HG03469 (cell line): ENCODE data around the gene SLC11A2.
"Not testable (repeated sequence)": the region's sequence is repeated elsewhere in the genome, so short reads cannot be mapped to it uniquely, and the experiment has no call there.

Experiments used
- ATAC-seq: cut with Tn5 transposase; IDR thresholded peaks from one replicate; pipeline ENCODE4 v1.9.1; 2021; ENCODE audit warnings: mild to moderate bottlenecking, moderate library complexity, moderate number of reproducible peaks; ENCODE audit not compliant: unreplicated experiment

The SLC11A2 gene

GRCh38 chr12:50991291-50991690 lies 34.9 kb downstream of the SLC11A2 start:
- no peak for ATAC-seq

DNA sequence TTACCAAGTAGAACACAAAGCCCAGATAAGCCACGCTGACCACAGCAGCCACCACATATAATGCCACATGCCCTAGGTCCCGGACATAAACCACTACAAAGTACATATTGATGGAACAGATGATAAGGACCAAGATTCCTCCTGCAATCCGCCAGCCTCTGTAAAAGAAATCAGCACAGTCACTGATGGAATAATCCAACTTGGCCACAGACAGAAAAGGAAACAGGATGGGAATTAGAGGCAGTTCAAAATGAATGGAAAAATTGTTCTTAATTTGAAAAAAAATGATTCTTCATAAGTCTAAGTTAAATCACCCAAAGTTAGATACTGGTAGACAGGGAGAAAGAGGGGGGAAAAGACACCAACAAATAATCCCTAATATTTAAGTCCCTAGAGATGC lies 35.4 kb downstream of the SLC11A2 start:
- ATAC-seq, result no peak

DNA sequence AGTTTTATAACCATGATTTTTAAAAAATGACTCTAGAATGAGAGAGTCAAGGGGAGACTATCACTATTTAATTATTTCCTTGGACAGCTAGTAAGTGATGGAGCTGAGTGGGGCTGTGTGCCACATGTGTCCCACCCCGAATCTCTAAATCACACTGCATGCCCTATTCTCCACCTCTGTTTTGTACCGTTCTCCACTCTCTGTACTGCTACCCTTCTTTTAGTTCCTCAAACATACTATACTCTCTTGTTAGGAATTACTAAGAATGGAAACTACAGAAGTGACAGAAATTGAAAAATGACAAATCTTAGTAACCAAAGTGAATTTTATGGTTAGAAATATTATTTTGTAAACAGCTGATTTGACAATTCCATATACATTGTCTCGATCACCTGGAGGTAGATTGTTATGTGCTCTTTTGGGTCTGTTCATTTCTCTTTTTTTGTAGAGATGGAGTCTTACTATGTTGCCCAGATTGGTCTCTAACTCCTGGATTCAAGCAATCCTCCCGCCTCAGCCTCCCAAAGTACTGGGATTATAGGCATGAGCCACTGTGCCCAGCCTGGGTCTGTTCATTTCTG lies 35.9 kb downstream of the SLC11A2 start:
- ATAC-seq, result no peak

DNA sequence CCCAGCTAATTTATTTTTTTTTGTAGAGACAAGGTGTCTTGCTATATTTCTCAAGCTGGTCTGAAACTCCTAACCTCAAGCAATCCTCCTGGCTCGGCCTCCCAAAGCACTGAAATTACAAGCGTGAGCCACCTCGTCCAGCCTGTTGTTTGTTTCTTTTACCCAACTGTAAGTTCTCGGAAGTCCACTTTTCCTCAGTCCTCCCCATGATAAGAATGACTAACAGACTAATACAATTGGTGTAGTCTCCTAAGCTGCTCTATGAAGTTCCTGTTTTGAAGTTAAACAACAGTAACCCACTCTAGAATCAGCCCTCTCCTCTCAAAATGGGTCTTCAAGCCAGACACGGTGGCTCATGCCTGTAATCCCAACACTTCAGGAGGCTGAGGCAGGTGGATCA lies 37.3 kb downstream of the SLC11A2 start:
- ATAC-seq, result no peak

DNA sequence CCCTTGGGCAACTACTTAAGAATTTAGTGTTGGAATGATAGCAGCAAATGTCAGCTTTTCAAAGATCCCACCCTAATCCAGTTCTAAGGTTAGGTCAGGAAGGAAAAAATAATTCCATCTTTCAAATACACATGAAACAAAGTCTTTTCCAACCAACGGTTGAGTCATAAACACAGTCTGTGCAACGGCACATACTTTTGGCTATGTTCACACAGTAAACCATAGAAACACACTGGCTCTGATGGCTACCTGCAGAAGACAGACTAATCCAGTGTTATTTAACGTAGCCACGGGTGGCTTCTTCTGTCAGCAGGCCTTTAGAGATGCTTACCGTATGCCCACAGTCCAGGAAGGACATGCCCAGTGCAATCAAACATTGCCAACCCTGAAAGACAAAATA lies 38.1 kb downstream of the SLC11A2 start:
- no peak for ATAC-seq

- no peak for ATAC-seq
These were observed 39.0 kb downstream of the SLC11A2 start for GRCh38 chr12:50986966-50987737.

- no peak for ATAC-seq
These were observed 40.9 kb downstream of the SLC11A2 start for GRCh38 chr12:50985322-50985721.

- ATAC-seq, result no peak
These were observed 41.4 kb downstream of the SLC11A2 start for GRCh38 chr12:50984586-50985298.

DNA sequence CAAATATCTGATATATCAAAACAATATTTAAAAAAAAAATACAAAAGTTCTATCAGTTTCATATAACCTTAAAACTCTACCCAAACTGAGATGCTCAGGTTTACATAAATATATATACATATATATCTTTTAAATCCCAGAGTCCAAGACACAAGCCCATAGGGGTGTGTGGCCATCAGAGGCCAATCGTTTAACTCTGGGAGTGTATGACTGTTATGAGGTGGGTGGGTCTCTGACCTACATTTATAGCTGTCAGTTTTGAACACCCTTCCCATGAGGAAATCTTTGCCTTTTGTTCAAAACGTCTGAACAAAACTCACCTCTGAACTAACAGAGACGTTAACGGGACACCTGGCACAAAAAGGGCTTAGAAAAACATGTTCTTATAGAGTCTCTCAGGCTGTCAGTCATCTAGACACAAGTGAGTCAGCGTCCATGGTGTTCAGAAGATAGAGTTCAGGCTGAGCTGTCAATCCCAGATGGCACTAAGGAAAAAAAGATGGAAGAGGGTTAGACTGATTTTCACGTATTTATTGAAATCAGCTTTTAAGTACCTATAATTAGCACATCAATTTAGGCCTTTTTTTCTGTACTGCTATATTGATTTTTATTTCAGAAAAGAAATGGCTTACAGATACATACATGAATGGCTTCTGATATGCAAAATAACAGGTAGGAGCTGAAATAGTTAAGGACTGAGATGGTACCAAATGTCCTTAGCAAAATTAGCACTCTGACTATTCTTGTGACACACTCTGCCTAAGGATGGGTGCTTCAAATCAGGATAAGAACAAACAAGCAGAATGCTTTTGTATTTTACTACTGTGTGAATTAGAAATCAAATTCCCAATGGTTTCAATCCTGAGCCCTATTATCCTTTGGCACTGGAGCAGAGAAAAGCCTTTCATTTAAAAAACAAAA lies 44.6 kb downstream of the SLC11A2 start:
- no peak for ATAC-seq

GRCh38 chr12:50980545-50980944 lies 45.6 kb downstream of the SLC11A2 start:
- no peak for ATAC-seq

DNA sequence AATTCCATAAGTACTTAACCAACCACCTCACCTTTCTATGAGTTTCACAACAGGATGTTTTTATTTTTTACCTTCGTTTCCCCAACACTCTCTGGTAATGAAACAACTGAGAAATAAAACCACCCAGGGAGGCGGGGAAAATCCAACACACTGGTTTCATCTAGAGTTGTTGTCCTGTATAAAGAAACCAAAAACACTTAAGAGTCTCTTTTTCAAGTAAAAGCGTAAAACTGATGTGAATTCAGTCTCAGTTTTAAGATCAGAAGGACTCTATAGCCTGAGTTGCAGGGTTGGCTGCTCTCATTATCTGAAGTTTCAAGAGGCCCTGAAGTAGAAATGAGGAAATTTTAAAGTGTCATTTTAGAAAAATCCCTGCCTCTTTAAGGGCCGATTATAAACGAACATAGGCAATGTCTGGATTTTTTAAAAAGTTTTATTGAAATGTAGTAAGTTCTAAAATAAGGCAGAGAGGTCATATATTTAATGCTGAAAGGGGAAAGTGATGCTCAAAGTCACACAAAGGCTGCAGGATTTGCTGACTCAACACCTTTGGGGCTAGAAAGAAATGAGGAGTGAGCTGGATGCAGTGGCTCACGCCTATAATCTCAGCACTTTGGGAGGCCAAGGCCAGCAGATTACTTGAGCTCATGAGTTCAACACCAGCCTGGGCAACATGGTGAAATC lies 46.7 kb downstream of the SLC11A2 start:
- ATAC-seq, result no peak

DNA sequence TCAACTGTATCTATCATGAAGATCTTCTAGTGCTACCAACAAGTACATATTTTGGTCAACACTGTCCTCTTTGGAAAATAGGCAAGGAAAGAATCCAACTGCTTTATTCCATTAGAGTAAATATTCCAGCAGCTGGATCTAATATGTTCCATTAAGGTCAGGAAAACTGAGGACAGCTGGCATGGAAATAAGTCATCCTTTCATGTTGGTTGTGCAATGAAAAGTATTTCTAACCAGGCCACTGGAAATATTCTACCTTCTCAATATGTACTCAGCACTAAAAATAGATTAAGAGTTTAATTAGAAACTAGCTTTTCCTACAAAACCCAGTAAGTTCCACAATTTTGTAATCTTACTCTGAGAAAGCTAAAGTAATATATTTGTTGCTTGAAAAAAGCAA lies 54.2 kb downstream of the SLC11A2 start:
- no peak for ATAC-seq

DNA sequence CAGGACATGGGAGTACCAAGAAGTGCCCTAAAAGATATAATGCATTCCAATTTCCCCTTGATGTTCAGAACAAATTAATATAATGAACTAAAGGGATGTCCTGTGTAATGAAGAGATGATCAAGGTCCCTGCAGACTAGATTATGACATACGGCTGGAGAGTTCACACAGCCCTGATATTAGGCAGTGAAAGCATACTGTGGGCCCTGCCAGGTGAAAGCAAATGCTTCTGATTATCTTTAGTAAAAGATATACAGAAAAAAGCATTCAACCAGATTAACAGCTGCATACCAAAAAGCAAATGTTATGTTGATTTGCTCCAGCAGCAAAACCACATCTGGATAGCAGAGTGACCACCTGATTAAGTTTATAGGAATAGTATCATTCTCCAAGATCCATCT lies 61.8 kb downstream of the SLC11A2 start:
- no peak for ATAC-seq

DNA sequence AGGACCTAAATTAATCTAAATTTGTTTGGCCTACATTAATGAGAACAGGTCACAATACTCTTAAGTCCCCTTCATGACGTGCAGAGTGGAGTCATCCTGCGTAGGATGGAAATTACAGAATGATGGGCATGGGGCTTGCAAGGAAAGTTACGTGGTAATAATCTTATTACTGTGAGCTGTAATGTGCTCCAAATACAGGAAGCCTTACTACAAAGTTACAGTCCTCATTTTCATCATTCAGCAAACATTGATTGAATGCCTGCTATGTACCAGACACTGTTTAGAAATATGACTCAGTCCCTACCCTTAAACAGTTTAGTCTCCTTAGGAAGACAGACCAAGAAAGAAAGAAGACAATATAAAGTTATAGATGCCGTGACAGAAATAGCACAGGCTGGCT lies 64.5 kb downstream of the SLC11A2 start:
- no peak for ATAC-seq

GRCh38 chr12:50960130-50960529 lies 66.1 kb downstream of the SLC11A2 start:
- ATAC-seq, result no peak

- ATAC-seq, result no peak
These were observed 70.5 kb downstream of the SLC11A2 start for GRCh38 chr12:50955697-50956096.

- ATAC-seq, result no peak
These were observed 70.9 kb downstream of the SLC11A2 start for GRCh38 chr12:50955288-50955687.

DNA sequence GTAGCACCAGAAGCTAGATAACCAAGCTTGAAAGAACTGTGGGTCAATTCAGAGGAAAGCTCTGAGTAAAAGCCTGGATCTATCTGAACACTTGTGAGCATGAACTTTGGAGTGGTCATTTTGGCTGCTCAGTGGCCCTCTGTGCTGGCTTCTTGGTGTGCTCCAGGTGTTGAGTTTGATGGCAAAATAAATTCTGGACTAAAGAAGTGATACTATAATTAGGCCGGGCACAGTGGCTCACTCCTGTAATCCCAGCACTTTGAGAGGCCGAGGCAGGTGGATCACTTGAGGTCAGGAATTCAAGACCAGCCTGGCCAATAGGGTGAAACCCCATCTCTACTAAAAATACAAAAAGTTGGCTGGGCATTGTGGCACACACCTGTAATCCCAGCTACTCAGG lies 71.4 kb downstream of the SLC11A2 start:
- ATAC-seq, result not testable (repeated sequence)

GRCh38 chr12:50953047-50953446 lies 73.1 kb downstream of the SLC11A2 start:
- ATAC-seq, result no peak

GRCh38 chr12:50952510-50952909 lies 73.7 kb downstream of the SLC11A2 start, which contains the start of gene HIGD1C:
Gene HIGD1C (plus strand): TSS chr12:50952544. CDS start chr12:50953999, 1,455 bp downstream.
- no peak for ATAC-seq
